ENCODE data around the gene HEATR9.

HEATR9 gene

DNA sequence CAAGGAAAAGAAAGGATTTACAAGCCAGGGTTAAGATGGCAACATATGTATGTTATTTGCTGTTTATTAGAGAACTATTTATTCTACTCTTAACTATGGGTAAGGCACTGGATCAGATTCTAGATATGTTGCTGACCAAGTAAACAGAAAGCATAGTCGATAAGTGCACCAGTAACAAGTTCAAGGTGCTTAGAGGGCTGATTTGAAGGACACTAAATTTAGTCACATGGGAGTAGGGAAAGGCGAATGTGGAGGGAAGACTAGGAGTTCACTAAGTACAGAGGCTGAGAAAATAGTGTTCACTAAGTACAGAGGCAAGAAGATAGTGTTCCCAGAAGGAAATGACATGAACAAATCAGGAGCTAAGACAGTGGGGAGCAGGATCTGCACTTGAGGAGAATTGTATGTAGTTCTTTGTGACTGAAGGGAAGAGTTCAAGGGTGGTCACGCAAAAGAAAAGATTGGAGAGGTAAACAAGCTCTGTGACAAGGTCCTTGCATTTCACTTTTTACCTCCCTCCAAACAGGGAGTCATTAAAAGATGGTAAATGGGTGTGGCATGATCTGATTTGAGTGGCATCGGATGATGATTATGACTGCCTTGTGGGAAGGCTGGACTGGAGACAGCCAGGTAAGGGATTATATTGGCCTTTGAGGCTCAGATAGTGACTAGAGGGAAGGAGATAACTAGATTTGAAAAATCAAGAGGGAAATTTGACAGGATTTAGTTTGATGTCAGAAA, 20.9 kb downstream of the HEATR9 start:
- in situ Hi-C loops (cut with HindIII; ENCODE audit: low pct_ligation_motif_present, low sequenced_read_pairs), result no loop called here
- H3K27ac ChIP-seq, result no peak overlapping the region
- no peaks in the 10 kb centered on the region for H3K27me3 ChIP-seq (replicated peaks)
- H3K4me3 ChIP-seq (ENCODE audit: low read depth, low read length), result no peak overlapping the region
- DNase-seq, result no peak
- peaks cover 59% of the 10 kb centered on the region for H3K36me3 ChIP-seq (replicated peaks)
- TF ChIP-seq, protein P1, sequence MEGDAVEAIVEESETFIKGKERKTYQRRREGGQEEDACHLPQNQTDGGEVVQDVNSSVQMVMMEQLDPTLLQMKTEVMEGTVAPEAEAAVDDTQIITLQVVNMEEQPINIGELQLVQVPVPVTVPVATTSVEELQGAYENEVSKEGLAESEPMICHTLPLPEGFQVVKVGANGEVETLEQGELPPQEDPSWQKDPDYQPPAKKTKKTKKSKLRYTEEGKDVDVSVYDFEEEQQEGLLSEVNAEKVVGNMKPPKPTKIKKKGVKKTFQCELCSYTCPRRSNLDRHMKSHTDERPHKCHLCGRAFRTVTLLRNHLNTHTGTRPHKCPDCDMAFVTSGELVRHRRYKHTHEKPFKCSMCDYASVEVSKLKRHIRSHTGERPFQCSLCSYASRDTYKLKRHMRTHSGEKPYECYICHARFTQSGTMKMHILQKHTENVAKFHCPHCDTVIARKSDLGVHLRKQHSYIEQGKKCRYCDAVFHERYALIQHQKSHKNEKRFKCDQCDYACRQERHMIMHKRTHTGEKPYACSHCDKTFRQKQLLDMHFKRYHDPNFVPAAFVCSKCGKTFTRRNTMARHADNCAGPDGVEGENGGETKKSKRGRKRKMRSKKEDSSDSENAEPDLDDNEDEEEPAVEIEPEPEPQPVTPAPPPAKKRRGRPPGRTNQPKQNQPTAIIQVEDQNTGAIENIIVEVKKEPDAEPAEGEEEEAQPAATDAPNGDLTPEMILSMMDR (IDR thresholded peaks at IDR 0.05; ENCODE audit: low read depth, low read length, missing control alignments), result no peak

DNA sequence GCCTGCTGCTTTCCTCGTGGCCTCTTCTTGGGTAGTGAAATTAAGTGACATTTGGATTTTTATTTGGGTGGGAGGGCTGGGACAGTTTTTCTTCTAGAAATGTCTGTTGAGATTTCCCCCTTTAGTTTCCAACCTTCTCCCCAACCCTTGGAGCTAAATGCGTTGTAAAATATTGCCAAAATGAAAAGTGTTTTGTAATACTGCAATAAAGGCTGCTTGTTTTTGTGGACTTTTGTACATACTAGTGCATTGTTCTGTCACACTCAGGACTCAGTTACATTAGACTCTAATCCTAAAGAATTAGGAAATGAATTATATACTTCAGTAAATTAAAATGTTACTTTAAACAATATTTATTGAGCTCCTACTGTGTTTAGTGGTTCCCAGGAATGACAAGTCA, 21.7 kb downstream of the HEATR9 start:
- in situ Hi-C loops (cut with HindIII; ENCODE audit: low pct_ligation_motif_present, low sequenced_read_pairs), result no loop called here
- DNase-seq, result no peak
- TF ChIP-seq, protein P1 (IDR thresholded peaks at IDR 0.05; ENCODE audit: low read depth, low read length, missing control alignments), result no peak
- no peaks in the 10 kb centered on the region for H3K27me3 ChIP-seq (replicated peaks)
- H3K27ac ChIP-seq, result no peak overlapping the region
- peaks cover 67% of the 10 kb centered on the region for H3K36me3 ChIP-seq (replicated peaks)
- no peak overlapping the region for H3K4me3 ChIP-seq (ENCODE audit: low read depth, low read length)

DNA sequence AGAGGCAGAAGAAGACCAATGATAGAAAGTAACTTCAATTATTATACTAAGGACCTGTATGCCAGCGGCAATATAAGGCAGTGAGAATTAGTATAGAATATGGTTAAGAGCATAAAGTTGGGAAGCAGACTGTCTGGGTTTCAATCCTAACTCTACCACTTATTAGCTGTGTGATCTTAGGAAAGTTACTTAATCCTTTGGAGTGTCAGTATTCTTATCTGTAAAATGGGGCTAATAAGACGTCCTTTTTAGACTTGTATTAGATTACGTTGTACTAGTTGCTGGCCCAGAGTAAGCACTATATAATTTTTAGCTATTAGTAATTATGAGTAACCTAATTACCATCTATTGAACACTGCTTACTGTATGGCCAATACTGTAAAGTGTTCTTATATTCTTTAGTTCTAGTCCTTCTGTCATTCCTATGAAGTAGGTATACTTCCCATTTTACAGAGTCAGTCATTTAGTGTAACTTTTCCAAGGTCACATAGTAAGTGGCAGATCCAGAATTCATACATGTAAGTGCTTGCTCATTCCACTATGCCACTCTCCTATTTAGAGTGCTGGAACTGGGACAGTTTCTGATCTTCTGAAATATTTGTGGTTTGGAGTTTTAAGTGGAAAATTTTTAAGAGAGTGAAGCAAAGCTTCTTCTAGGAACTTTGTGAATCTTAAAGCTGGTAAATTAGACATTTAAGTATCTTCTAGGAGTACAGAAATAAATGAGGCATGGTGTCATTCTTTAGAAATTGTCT, 22.5 kb downstream of the HEATR9 start:
- no peak overlapping the region for H3K4me3 ChIP-seq (ENCODE audit: low read depth, low read length)
- no peak overlapping the region for H3K27ac ChIP-seq
- H3K27me3 ChIP-seq (replicated peaks), result no peaks in the 10 kb centered on the region
- TF ChIP-seq, protein P1 (IDR thresholded peaks at IDR 0.05; ENCODE audit: low read depth, low read length, missing control alignments), result no peak
- in situ Hi-C loops (cut with HindIII; ENCODE audit: low pct_ligation_motif_present, low sequenced_read_pairs), result no loop called here
- no peak for DNase-seq
- peaks cover 71% of the 10 kb centered on the region for H3K36me3 ChIP-seq (replicated peaks)

DNA sequence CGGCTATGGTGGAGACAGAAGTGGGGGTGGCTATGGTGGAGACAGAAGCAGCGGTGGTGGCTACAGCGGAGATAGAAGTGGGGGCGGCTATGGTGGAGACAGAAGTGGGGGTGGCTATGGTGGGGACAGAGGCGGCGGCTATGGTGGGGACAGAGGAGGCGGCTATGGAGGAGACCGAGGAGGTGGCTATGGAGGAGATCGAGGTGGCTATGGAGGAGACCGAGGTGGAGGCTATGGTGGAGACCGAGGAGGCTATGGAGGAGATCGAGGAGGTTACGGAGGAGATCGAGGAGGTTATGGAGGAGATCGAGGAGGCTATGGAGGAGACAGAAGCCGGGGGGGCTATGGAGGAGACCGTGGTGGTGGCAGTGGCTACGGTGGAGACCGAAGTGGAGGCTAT, 24.1 kb downstream of the HEATR9 start:
- Histone ChIP-seq H3K36me3 (replicated peaks) (peaks cover 70% of the 10 kb centered on the region), H3K27me3 (replicated peaks) (no peaks in the 10 kb centered on the region), H3K27ac (no peak overlapping the region), H3K4me3 (ENCODE audit: low read depth, low read length) (no peak overlapping the region)
- TF ChIP-seq, protein P1 (IDR thresholded peaks at IDR 0.05; ENCODE audit: low read depth, low read length, missing control alignments), result no peak
- in situ Hi-C loops (cut with HindIII; ENCODE audit: low pct_ligation_motif_present, low sequenced_read_pairs), result no loop called here
- DNase-seq, result no peak

DNA sequence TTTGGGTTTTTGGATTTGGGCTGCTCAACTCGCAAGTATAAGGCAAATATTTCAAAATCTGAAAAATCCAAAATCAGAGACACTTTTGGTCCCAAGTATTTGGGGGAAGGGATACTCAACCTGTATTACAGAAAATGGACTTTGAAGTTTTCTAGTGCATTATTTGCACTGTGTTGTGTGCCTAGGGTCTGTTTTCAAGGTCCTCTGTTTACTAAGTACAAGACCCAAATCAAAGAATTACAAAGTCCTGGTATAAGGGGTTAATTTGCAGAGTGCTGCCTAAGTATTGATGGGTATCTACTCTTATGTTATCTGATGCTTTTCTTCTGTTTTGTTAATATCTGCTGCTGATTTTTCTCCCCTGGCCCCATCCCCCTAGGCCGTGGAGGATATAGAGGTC, 25.0 kb downstream of the HEATR9 start:
- Histone ChIP-seq H3K36me3 (replicated peaks) (peaks cover 70% of the 10 kb centered on the region), H3K27me3 (replicated peaks) (no peaks in the 10 kb centered on the region), H3K27ac (no peak overlapping the region), H3K4me3 (ENCODE audit: low read depth, low read length) (no peak overlapping the region)
- in situ Hi-C loops (cut with HindIII; ENCODE audit: low pct_ligation_motif_present, low sequenced_read_pairs), result no loop called here
- TF ChIP-seq, protein P1 (IDR thresholded peaks at IDR 0.05; ENCODE audit: low read depth, low read length, missing control alignments), result no peak
- DNase-seq, result no peak
